Measurements from ENCODE around the gene ADAMTS2.

The ADAMTS2 gene

GRCh38 chr5:179194941-179195381 is 150.3 kb downstream of the ADAMTS2 start:
- DNase-seq (ENCODE audit: low read depth in 2 of 2), result no peak

GRCh38 chr5:179194201-179194910 is 150.9 kb downstream of the ADAMTS2 start:
- no peak for DNase-seq (ENCODE audit: low read depth in 2 of 2)

GRCh38 chr5:179193746-179194145 is 151.5 kb downstream of the ADAMTS2 start:
- DNase-seq (ENCODE audit: low read depth in 2 of 2), result no peak

- no peak for DNase-seq (ENCODE audit: low read depth in 2 of 2)
Measured at GRCh38 chr5:179192891-179193470, 152.3 kb downstream of the ADAMTS2 start.

- DNase-seq (ENCODE audit: low read depth in 2 of 2), result no peak
Measured at GRCh38 chr5:179192185-179192890, 152.9 kb downstream of the ADAMTS2 start.

GRCh38 chr5:179191506-179192184 is 153.6 kb downstream of the ADAMTS2 start:
- DNase-seq (ENCODE audit: low read depth in 2 of 2), result no peak

- no peak for DNase-seq (ENCODE audit: low read depth in 2 of 2)
Measured at GRCh38 chr5:179190851-179191505, 154.3 kb downstream of the ADAMTS2 start.

GRCh38 chr5:179188636-179189035 is 156.6 kb downstream of the ADAMTS2 start:
- no peak for DNase-seq (ENCODE audit: low read depth in 2 of 2)

GRCh38 chr5:179187681-179188575 is 157.3 kb downstream of the ADAMTS2 start:
- DNase-seq (ENCODE audit: low read depth in 2 of 2), result no peak

- DNase-seq (ENCODE audit: low read depth in 2 of 2), result no peak
Measured at GRCh38 chr5:179187229-179187678, 158.0 kb downstream of the ADAMTS2 start.

- DNase-seq (ENCODE audit: low read depth in 2 of 2), result no peak
Measured at GRCh38 chr5:179186801-179187200, 158.5 kb downstream of the ADAMTS2 start.

- DNase-seq (ENCODE audit: low read depth in 2 of 2), result no peak
Measured at GRCh38 chr5:179185941-179186411, 159.3 kb downstream of the ADAMTS2 start.

GRCh38 chr5:179185256-179185940 is 159.9 kb downstream of the ADAMTS2 start:
- DNase-seq (ENCODE audit: low read depth in 2 of 2), result no peak

- no peak for DNase-seq (ENCODE audit: low read depth in 2 of 2)
Measured at GRCh38 chr5:179184521-179185050, 160.7 kb downstream of the ADAMTS2 start.

- DNase-seq (ENCODE audit: low read depth in 2 of 2), result no peak
Measured at GRCh38 chr5:179183481-179183880, 161.8 kb downstream of the ADAMTS2 start.

- DNase-seq (ENCODE audit: low read depth in 2 of 2), result no peak
Measured at GRCh38 chr5:179182601-179183000, 162.7 kb downstream of the ADAMTS2 start.

- DNase-seq (ENCODE audit: low read depth in 2 of 2), result no peak
Measured at GRCh38 chr5:179181988-179182387, 163.3 kb downstream of the ADAMTS2 start.

- DNase-seq (ENCODE audit: low read depth in 2 of 2), result no peak
Measured at GRCh38 chr5:179180921-179181645, 164.2 kb downstream of the ADAMTS2 start.

- no peak for DNase-seq (ENCODE audit: low read depth in 2 of 2)
Measured at GRCh38 chr5:179180061-179180610, 165.1 kb downstream of the ADAMTS2 start.
